Left colon (tissue), 2 donors: ENCODE results near the gene R3HCC1L. TPM values are rescaled to one million over a fixed set of nuclear protein-coding genes. Genes with fewer than 3 reads are reported as not detected.

Experiments used
- ATAC-seq: fragments of 200-7000 bp; cut with Tn5 transposase; one replicate; pipeline ENCODE4 v1.9.1; 2020; ENCODE audit warnings: mild to moderate bottlenecking, moderate library complexity
- DNase-seq, 2 donors: peaks; one replicate each; pipeline ENCODE4 v3.0.0-alpha.2; 2020
- intact Hi-C, 2 donors: fragments of 100-400 bp; cut with DNase I in 1 of 2; cut with micrococcal nuclease in 1 of 2; formaldehyde crosslinking; loops; one replicate each; pipeline versions ENCODE4 v1.11.2 to v1.14.0; 2022; cut with DNase I, micrococcal nuclease
- total RNA-seq, 2 donors: library from RNA; stranded (reverse); fragmentation: NEBNext Ultra II Directional; extraction: Animal tissue kit (Norgen Biotek cat#: 25700); gene quantifications; one replicate each; pipeline ENCODE4 v1.2.1, GENCODE V29; 2021
- donor health status: DM: no; HTN: no; CAD: no.
- donor health status: DM: yes; HTN: yes; CAD: no.

R3HCC1L gene
- total RNA-seq, 2 donors from 2014 or later, result 13.9 to 18.1 TPM

- DNase-seq, result no peak
- no peak for ATAC-seq
- intact Hi-C loops, result no loop called here
Measured at GRCh38 chr10:98294270-98294627, 159.8 kb downstream of the R3HCC1L start.

Other genes starting within 250 kb of the R3HCC1L start
- 1 to 10 TPM in 1 of 2 donors, under 1 TPM in 1; 0.43 to 1.5 TPM for gene CRTAC1, start 104.0 kb upstream of the R3HCC1L start, total RNA-seq
- 1 to 10 TPM in 1 of 2 donors, under 1 TPM in 1; 0.34 to 1.6 TPM for gene LOXL4, start 133.5 kb downstream of the R3HCC1L start, total RNA-seq